Activated CD8-positive, alpha-beta memory T cell treated with anti-CD3 and anti-CD28 coated beads, Interleukin-2, amount 10 ng/mL, durations not matched to agents 7 days and 5 days (primary cell): ENCODE results near the gene XYLT1. TPM values are rescaled to one million over a fixed set of nuclear protein-coding genes. Genes with fewer than 3 reads are reported as not detected.
"Not testable (repeated sequence)": the region's sequence is repeated elsewhere in the genome, so short reads cannot be mapped to it uniquely, and the experiment has no call there.

ENCODE experiments used
- ATAC-seq: fragments of 150-1000 bp; cut with Tn5 transposase; one replicate; pipeline ENCODE4 v1.10.0; 2021; ENCODE audit warnings: moderate library complexity
- CTCF ChIA-PET: fragments of 350-600 bp; sonication (Branson Sonifier 250); formaldehyde crosslinking; loops from one replicate; lab custom pipeline; 2021; ENCODE audit warnings: antibody characterized with exemption; lab: Charles Lee
- DNase-seq: peaks from one replicate; pipeline ENCODE4 v3.0.0-alpha.2; 2020
- H3K27ac Mint-ChIP-seq: one replicate; pipeline ENCODE4 v1.8.0; 2021; ENCODE audit warnings: mild to moderate bottlenecking, mixed read lengths
- H3K27me3 Mint-ChIP-seq: one replicate; pipeline ENCODE4 v1.8.0; 2021; ENCODE audit warnings: mixed read lengths
- H3K36me3 Mint-ChIP-seq: one replicate; pipeline ENCODE4 v1.8.0; 2021; ENCODE audit warnings: mild to moderate bottlenecking, mixed read lengths
- H3K4me1 Mint-ChIP-seq: one replicate; pipeline ENCODE4 v1.8.0; 2021; ENCODE audit warnings: mixed read lengths
- H3K4me3 Mint-ChIP-seq: one replicate; pipeline ENCODE4 v1.8.0; 2021; ENCODE audit warnings: mild to moderate bottlenecking, moderate library complexity, mixed read lengths
- H3K9me3 Mint-ChIP-seq: one replicate; pipeline ENCODE4 v1.8.0; 2022; ENCODE audit warnings: low read depth, mixed read lengths
- total RNA-seq, 2 experiments: library from RNA; stranded (reverse); gene quantifications; one replicate each; pipeline ENCODE4 v1.2.3, GENCODE V29; 2021

Gene XYLT1
- total RNA-seq, 2 experiments from 2014 or later = 35.7 to 40.9 TPM

DNA sequence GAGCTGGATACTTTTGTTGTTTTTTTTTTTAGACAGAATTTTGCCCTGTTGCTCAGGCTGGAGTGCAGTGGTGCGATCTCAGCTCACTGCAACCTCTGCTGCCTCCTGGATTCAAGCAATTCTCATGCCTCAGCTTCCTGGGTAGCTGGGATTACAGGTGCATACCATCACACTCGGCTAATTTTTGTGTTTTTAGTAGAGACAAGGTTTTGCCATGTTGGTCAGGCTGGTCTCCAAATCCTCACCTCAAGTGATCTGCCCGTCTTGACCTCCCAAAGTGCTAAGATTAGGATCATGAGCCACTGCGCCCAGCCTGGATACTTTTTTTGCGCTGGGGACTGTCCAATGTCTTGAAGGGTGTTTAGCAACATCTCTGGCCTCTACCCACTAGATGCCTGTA, 32.6 kb upstream of the XYLT1 start:
- DNase-seq (no peak), ATAC-seq (no peak)
- no peak overlapping the region for H3K27ac Mint-ChIP-seq
- H3K27me3 Mint-ChIP-seq = peaks cover 18% of the 10 kb centered on the region
- no peaks in the 10 kb centered on the region for H3K4me1 Mint-ChIP-seq
- CTCF ChIA-PET = no interaction called here
- no peaks in the 10 kb centered on the region for H3K9me3 Mint-ChIP-seq
- no peak overlapping the region for H3K4me3 Mint-ChIP-seq
- H3K36me3 Mint-ChIP-seq = no peaks in the 10 kb centered on the region

DNA sequence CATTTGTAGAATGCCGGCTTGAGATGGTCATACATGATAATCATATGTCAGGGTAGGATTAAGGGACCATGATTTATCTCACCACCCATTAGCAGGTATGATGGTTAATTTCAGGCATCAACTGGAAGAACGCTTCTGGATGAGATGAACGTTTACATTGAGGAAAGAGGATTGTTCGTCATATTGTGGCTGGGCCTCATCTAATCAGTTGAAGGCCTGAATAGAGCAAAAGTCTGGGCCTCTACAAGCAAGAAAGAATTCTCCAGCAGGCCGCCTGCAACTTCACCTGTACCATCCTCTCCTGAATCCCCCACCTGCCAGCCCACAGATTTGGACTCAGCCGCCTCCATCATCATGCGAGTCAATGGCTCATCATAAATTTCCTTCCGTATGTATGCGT, 30.6 kb upstream of the XYLT1 start:
- Mint-ChIP-seq H3K4me3 (no peak overlapping the region), H3K27me3 (peaks cover 25% of the 10 kb centered on the region), H3K27ac (no peak overlapping the region), H3K4me1 (no peaks in the 10 kb centered on the region), H3K9me3 (no peaks in the 10 kb centered on the region), H3K36me3 (no peaks in the 10 kb centered on the region)
- CTCF ChIA-PET = no interaction called here
- ATAC-seq (no peak), DNase-seq (no peak)

GRCh38 chr16:17499223-17499902, 28.6 kb upstream of the XYLT1 start:
- CTCF ChIA-PET = no interaction called here
- no peak for DNase-seq
- H3K4me1 Mint-ChIP-seq = no peaks in the 10 kb centered on the region

GRCh38 chr16:17497648-17498047, 26.9 kb upstream of the XYLT1 start:
- Mint-ChIP-seq H3K27me3 (peaks cover 18% of the 10 kb centered on the region), H3K9me3 (no peaks in the 10 kb centered on the region), H3K4me3 (no peak overlapping the region), H3K4me1 (no peaks in the 10 kb centered on the region), H3K27ac (no peak overlapping the region), H3K36me3 (no peaks in the 10 kb centered on the region)
- DNase-seq (no peak), ATAC-seq (no peak)
- CTCF ChIA-PET = no interaction called here

More at GRCh38 chr16:17499223-17499902, 28.6 kb upstream of the XYLT1 start:
- no peaks in the 10 kb centered on the region for H3K9me3 Mint-ChIP-seq
- no peak overlapping the region for H3K4me3 Mint-ChIP-seq
- peaks cover 27% of the 10 kb centered on the region for H3K27me3 Mint-ChIP-seq
- ATAC-seq = no peak
- no peaks in the 10 kb centered on the region for H3K36me3 Mint-ChIP-seq
- H3K27ac Mint-ChIP-seq = no peak overlapping the region

DNA sequence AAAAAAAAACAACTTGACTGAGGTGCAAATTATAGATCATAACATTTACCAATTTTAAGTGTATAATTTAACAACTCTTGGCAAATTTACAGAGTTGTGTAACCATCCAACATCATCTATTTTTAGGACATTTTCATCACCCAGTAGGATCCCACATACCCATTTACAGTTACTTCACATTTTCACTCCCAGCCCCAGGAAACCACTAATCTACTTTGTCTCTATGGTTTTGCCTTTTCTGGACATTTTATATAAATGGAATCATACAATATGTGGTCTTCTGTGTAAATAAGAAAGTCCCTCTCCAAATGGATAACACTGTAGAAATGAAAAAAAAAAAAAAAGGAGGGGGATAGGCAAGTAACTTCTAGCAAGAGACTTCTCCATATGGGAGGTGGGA, 26.1 kb upstream of the XYLT1 start:
- Mint-ChIP-seq H3K36me3 (no peaks in the 10 kb centered on the region), H3K27ac (no peak overlapping the region), H3K27me3 (peaks cover 18% of the 10 kb centered on the region), H3K4me1 (no peaks in the 10 kb centered on the region), H3K4me3 (no peak overlapping the region), H3K9me3 (no peaks in the 10 kb centered on the region)
- no peak for DNase-seq
- CTCF ChIA-PET = no interaction called here
- ATAC-seq = no peak

DNA sequence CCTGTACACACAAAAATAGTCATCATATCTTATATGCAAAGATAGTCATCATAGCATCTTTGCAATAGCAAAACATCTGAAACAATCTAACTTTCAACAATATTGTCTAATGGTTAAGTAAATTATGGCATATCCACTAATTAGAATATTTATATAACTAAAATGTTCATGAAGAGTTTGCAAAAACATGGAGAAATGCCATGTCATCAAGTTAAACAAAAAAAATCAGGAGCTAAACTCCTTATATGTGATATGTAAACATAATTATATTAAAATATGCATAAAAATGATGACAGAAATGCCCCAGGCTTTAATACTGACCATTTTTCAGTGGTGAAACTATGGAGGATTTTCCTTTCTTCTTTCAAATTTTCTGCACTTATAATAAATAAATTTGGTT, 22.3 kb upstream of the XYLT1 start:
- no peak overlapping the region for H3K27ac Mint-ChIP-seq
- CTCF ChIA-PET = interaction anchor here (1.4 kb wide), 1 partner anchor 37 kb away, joined by 4 read pairs; no protein-coding TSS in a partner anchor

DNA sequence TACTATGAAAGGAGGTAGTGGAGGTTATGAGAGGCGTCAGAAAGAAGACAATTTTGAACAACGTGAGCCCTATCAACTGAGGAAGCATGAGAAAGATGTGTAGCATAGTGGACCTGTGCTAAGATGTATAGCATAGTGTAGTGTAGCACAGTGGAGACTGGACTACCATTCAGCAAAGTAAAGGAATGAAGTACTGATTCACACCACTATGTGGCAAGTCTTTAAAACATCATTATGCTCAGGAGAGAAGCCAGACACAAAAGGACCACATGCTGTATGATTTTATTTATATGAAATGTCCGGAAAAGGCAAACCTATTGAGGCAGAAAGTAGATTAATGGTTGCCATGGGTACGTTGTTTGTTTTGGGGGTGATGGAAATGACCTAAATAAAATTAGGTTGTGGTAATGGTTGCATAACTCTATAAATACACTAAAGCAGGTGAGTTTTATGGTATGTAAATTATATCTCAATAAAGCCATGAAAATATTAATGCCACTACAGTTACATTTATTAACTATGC, 20.4 kb upstream of the XYLT1 start:
- DNase-seq (no peak), ATAC-seq (no peak)
- no peak overlapping the region for H3K4me3 Mint-ChIP-seq
- CTCF ChIA-PET = no interaction called here
- H3K36me3 Mint-ChIP-seq = no peaks in the 10 kb centered on the region
- peaks cover 13% of the 10 kb centered on the region for H3K27me3 Mint-ChIP-seq
- H3K4me1 Mint-ChIP-seq = no peaks in the 10 kb centered on the region
- no peaks in the 10 kb centered on the region for H3K9me3 Mint-ChIP-seq
- no peak overlapping the region for H3K27ac Mint-ChIP-seq

More for the DNA sequence above, 22.3 kb upstream of the XYLT1 start:
- H3K27me3 Mint-ChIP-seq = peaks cover 19% of the 10 kb centered on the region
- DNase-seq (no peak), ATAC-seq (no peak)
- H3K4me3 Mint-ChIP-seq = no peak overlapping the region
- H3K9me3 Mint-ChIP-seq = no peaks in the 10 kb centered on the region
- H3K4me1 Mint-ChIP-seq = no peaks in the 10 kb centered on the region
- no peaks in the 10 kb centered on the region for H3K36me3 Mint-ChIP-seq

DNA sequence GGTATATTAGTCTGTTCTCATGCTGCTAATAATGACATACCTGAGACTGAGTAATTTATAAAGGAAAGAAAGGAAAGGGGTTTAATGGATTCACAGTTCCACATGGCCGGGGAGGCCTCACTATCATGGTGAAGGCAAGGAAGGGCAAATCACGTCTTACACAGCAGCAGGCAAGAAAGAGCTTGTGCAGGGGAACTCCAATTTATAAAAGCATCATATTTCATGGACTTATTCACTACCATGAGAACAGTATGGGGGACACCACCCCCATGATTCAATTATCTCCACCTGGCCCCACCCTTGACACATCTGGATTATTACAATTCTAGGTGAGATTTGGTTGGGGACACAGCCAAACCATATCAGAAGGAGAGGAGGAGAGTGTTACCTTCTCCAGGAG, 17.7 kb upstream of the XYLT1 start:
- no peak overlapping the region for H3K4me3 Mint-ChIP-seq
- no peaks in the 10 kb centered on the region for H3K36me3 Mint-ChIP-seq
- CTCF ChIA-PET = no interaction called here
- no peak for DNase-seq
- H3K27ac Mint-ChIP-seq = no peak overlapping the region
- no peaks in the 10 kb centered on the region for H3K4me1 Mint-ChIP-seq
- ATAC-seq = no peak
- peaks cover 11% of the 10 kb centered on the region for H3K27me3 Mint-ChIP-seq
- no peaks in the 10 kb centered on the region for H3K9me3 Mint-ChIP-seq

GRCh38 chr16:17483351-17483750, 12.6 kb upstream of the XYLT1 start:
- no peak for ATAC-seq
- no peak for DNase-seq
- Mint-ChIP-seq H3K4me1 (no peaks in the 10 kb centered on the region), H3K4me3 (no peak overlapping the region), H3K36me3 (no peaks in the 10 kb centered on the region), H3K27ac (no peak overlapping the region), H3K9me3 (no peaks in the 10 kb centered on the region), H3K27me3 (peaks cover 20% of the 10 kb centered on the region)
- CTCF ChIA-PET = no interaction called here

- CTCF ChIA-PET, H3K36me3 Mint-ChIP-seq, ATAC-seq, DNase-seq, H3K4me1 Mint-ChIP-seq, H3K27ac Mint-ChIP-seq, H3K9me3 Mint-ChIP-seq, H3K4me3 Mint-ChIP-seq: not testable (repeated sequence)
- peaks cover 22% of the 10 kb centered on the region for H3K27me3 Mint-ChIP-seq
Observed at GRCh38 chr16:17482341-17482740, 11.6 kb upstream of the XYLT1 start.

GRCh38 chr16:17481736-17482135, 11.0 kb upstream of the XYLT1 start:
- H3K9me3 Mint-ChIP-seq = no peaks in the 10 kb centered on the region
- no peak for ATAC-seq
- CTCF ChIA-PET = no interaction called here
- peaks cover 22% of the 10 kb centered on the region for H3K27me3 Mint-ChIP-seq
- H3K36me3 Mint-ChIP-seq = no peaks in the 10 kb centered on the region
- no peak overlapping the region for H3K27ac Mint-ChIP-seq
- peaks cover 5% of the 10 kb centered on the region for H3K4me1 Mint-ChIP-seq
- no peak overlapping the region for H3K4me3 Mint-ChIP-seq
- DNase-seq = no peak

GRCh38 chr16:17477260-17477545, 6.4 kb upstream of the XYLT1 start:
- H3K36me3 Mint-ChIP-seq, H3K4me3 Mint-ChIP-seq, H3K9me3 Mint-ChIP-seq, ATAC-seq, DNase-seq, H3K27ac Mint-ChIP-seq: not testable (repeated sequence)
- CTCF ChIA-PET = interaction anchor here (1.0 to 1.1 kb wide), 3 partner anchors 9 to 265 kb away, joined by 3 to 4 read pairs (median 3); no protein-coding TSS in a partner anchor
- H3K4me1 Mint-ChIP-seq = peaks cover 40% of the 10 kb centered on the region
- peaks cover 18% of the 10 kb centered on the region for H3K27me3 Mint-ChIP-seq

DNA sequence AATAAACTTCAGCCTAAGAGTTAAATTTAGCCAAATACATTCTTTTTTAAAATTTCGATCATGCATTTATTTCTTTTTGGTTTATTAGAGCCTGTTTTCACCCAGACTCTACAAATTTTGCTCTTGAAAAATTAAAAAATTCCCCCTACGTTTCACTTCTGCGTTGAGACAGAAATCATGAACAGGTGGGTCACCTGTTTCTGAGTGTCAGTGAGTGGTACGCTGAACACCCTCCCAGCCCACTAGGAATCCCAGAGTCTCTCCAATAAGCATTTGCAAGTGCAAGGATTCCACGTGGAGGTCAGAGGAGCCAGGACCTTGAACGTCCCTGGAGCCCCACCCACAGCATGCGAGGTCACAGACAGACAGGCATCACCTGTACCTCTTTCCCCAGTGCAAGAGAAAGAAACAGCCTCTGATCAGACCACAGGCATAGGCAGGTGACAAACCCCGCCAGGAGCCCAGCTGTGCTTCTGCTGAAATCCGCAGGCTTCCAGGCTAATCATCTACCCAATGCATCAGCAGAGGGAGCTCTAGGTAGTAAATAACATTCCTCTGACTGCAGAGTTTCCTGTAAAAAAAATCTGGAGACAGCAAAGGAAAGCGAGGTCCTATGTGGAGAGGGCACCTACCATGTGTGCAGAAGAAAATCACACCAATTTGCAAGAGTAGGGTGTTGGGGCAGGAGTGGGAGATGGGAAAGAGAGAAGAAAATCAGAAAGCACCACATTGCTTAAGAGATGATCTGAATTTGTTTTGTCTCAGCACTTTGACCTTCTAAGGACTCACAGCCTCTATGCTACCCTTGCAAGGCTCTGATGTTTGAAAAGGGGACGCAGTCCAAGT, 5.9 kb upstream of the XYLT1 start:
- DNase-seq = peak; percentile 66
- Mint-ChIP-seq H3K4me1 (peaks cover 40% of the 10 kb centered on the region), H3K27me3 (peaks cover 18% of the 10 kb centered on the region), H3K9me3 (no peaks in the 10 kb centered on the region), H3K36me3 (no peaks in the 10 kb centered on the region), H3K4me3 (no peak overlapping the region), H3K27ac (no peak overlapping the region)
- peak; percentile 68 for ATAC-seq
- CTCF ChIA-PET = interaction anchor here (0.5 to 1.1 kb wide), 4 partner anchors 9 to 327 kb away, joined by 3 to 4 read pairs (median 3); no protein-coding TSS in a partner anchor
